Adrenal gland (tissue), 5 donors: ENCODE results near the gene ARL11.
"Not testable (repeated sequence)": the region's sequence is repeated elsewhere in the genome, so short reads cannot be mapped to it uniquely, and the experiment has no call there.

Source experiments
- POLR2A ChIP-seq, 2 donors: fragments of 450-650 bp; IDR thresholded peaks; one replicate each; pipeline ENCODE4 v1.6.1; 2017; ENCODE audit warnings: antibody characterized with exemption in 2 of 2, mild to moderate bottlenecking in 2 of 2, moderate library complexity in 1 of 2
- TF ChIP-seq, protein P1 (sequence below), 6 experiments: fragments of 450-650 bp in 4 of 6; fragments of 200-600 bp in 2 of 6; sonication (generic) in 1 of 6; IDR thresholded peaks; 1 replicate in 5 of 6; 2 replicates in 1 of 6; pipeline versions ENCODE4 v1.5.1 to v1.8.0; 2016 to 2021; ENCODE audit warnings: antibody characterized with exemption in 6 of 6, mild to moderate bottlenecking in 2 of 6, moderate library complexity in 1 of 6
- donor health status: DM: no; HTN: no; CAD: no.

- TF ChIP-seq, protein P1, sequence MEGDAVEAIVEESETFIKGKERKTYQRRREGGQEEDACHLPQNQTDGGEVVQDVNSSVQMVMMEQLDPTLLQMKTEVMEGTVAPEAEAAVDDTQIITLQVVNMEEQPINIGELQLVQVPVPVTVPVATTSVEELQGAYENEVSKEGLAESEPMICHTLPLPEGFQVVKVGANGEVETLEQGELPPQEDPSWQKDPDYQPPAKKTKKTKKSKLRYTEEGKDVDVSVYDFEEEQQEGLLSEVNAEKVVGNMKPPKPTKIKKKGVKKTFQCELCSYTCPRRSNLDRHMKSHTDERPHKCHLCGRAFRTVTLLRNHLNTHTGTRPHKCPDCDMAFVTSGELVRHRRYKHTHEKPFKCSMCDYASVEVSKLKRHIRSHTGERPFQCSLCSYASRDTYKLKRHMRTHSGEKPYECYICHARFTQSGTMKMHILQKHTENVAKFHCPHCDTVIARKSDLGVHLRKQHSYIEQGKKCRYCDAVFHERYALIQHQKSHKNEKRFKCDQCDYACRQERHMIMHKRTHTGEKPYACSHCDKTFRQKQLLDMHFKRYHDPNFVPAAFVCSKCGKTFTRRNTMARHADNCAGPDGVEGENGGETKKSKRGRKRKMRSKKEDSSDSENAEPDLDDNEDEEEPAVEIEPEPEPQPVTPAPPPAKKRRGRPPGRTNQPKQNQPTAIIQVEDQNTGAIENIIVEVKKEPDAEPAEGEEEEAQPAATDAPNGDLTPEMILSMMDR (IDR thresholded peaks at IDR 0.05): not testable (repeated sequence)
- not testable (repeated sequence) for TF ChIP-seq POLR2A (IDR thresholded peaks at IDR 0.05)
Measured at GRCh38 chr13:49602615-49603014, 25.7 kb upstream of the ARL11 start.
